Stomach (tissue), 9 donors: ENCODE results near the gene ANKFN1. TPM values are rescaled to one million over a fixed set of nuclear protein-coding genes. Genes with fewer than 3 reads are reported as not detected.

Source experiments
- DNase-seq, 2 donors: peaks; one replicate each; pipeline versions ENCODE4 v3.0.0 to v3.0.0-alpha.2; 2013 to 2019
- H3K27ac ChIP-seq, 5 donors: fragments of 200-600 bp in 4 of 5; sonication (generic) in 4 of 5; one replicate each; pipeline ENCODE4 v1.5.1; 2013 to 2019; ENCODE audit warnings: mild to moderate bottlenecking in 1 of 5, moderate library complexity in 1 of 5
- H3K27me3 ChIP-seq, 3 donors: fragments of 200-600 bp; sonication (generic); one replicate each; pipeline ENCODE4 v1.5.1; 2017 to 2019; ENCODE audit warnings: mixed run types in 1 of 3
- H3K36me3 ChIP-seq, 4 donors: fragments of 200-600 bp; sonication (generic); 1 replicate in 3 of 4; 2 replicates in 1 of 4; pipeline ENCODE4 v1.5.1; 2016 to 2019
- H3K4me1 ChIP-seq, 4 donors: fragments of 200-600 bp; sonication (generic); one replicate each; pipeline ENCODE4 v1.5.1; 2016 to 2019
- H3K4me3 ChIP-seq, 4 donors: fragments of 200-600 bp; sonication (generic) in 3 of 4; one replicate each; pipeline ENCODE4 v1.5.1; 2016 to 2019; ENCODE audit warnings: mild to moderate bottlenecking in 1 of 4
- H3K9me3 ChIP-seq, 4 donors: fragments of 200-600 bp; sonication (generic); one replicate each; pipeline ENCODE4 v1.5.1; 2016 to 2019
- CTCF ChIP-seq, 7 experiments: fragments of 450-650 bp in 4 of 7; fragments of 200-600 bp in 3 of 7; sonication (generic) in 3 of 7; IDR thresholded peaks; one replicate each; pipeline ENCODE4 v1.5.1; 2016 to 2019; ENCODE audit warnings: antibody characterized with exemption in 7 of 7, control low read depth in 2 of 7, mild to moderate bottlenecking in 1 of 7
- EP300 ChIP-seq: sonication (generic); formaldehyde crosslinking; IDR thresholded peaks from one replicate; pipeline ENCODE4 v1.6.1; 2017; ENCODE audit warnings: antibody characterized with exemption
- POLR2A ChIP-seq, 4 donors: fragments of 450-650 bp; IDR thresholded peaks; one replicate each; pipeline ENCODE4 v1.6.1; 2016; ENCODE audit warnings: antibody characterized with exemption in 4 of 4, control low read depth in 2 of 4, mild to moderate bottlenecking in 1 of 4, moderate library complexity in 1 of 4
- POLR2AphosphoS5 ChIP-seq, 3 donors: sonication (generic); formaldehyde crosslinking; IDR thresholded peaks; one replicate each; pipeline ENCODE4 v1.6.1; 2016; ENCODE audit warnings: antibody characterized with exemption in 3 of 3
- WGBS, 5 donors: extraction: QIAGEN DNeasy Blood & Tissue Kit in 3 of 5; methylation state at CpG; one replicate each; pipeline versions ENCODE4 v1.1.5 to v1.1.7; 2013 to 2018; 5-methylcytosine and 5-hydroxymethylcytosine counted together
- intact Hi-C: fragments of 100-400 bp; cut with DNase I; formaldehyde crosslinking; loops from one replicate; pipeline ENCODE4 v1.15.1; 2023; ENCODE audit warnings: low total_unique reads
- polyA plus RNA-seq, 3 donors: library from polyadenylated mRNA; stranded (reverse); fragments of 200-250 nt; gene quantifications; one replicate each; pipeline ENCODE4 v1.2.3, GENCODE V29; 2013
- total RNA-seq, 5 donors: library from RNA; depleted of rRNA; stranded (reverse); fragments of >200 nt; gene quantifications; one replicate each; pipeline versions ENCODE4 v1.1.0 to v1.2.3, GENCODE V29; 2014 to 2016
- donor health status: healthy with polysubstance abuse.
- donor health status: Bipolar disorder and iron deficiency.
- donor health status: healthy.

The ANKFN1 gene
- total and polyA plus RNA-seq, 8 donors = 0.10 to 2.9 (median 1.3) TPM; not detected in 4

DNA sequence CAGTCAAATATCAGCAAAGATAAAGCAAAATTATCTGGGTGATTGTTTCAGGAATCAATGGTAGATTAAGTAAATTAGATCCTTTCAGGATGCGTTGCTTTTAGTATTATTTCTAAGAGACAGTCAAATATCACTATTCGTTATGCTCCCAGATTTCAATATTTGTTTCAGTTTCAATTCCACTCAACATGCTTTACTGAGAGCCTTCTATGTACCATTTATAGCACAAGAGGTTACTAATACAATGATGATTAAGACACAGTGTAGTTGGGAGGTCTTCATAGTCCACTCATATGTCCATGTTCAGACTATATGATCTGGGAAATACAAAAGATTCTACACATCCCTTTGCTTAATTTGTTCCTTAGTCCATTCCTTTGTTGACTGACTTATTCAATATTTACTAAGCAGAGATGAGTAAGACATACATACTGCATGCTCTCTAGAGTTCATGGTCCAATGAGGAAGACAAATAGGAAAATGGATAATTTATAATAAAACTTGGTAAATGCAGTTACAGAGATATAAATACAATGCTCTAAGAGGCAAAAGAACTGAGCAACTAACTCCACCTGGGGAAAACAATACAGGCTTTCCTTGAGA, 352.0 kb downstream of the ANKFN1 start:
- Histone ChIP-seq H3K9me3 (no peaks in the 10 kb centered on the region), H3K27ac (no peak overlapping the region), H3K36me3 (no peaks in the 10 kb centered on the region), H3K4me3 (no peak overlapping the region), H3K4me1 (no peaks in the 10 kb centered on the region), H3K27me3 (no peaks in the 10 kb centered on the region)
- no peak for DNase-seq
- intact Hi-C loops = no loop called here
- TF ChIP-seq CTCF (IDR thresholded peaks at IDR 0.05) (no peak), EP300 (no peak), POLR2A (IDR thresholded peaks at IDR 0.05) (no peak), POLR2AphosphoS5 (IDR thresholded peaks at IDR 0.05) (no peak)
- 54 to 89% (median 67%) methylated on average over 2 of the region's 2 CpGs for WGBS, 5 donors

- Histone ChIP-seq H3K36me3 (no peaks in the 10 kb centered on the region), H3K4me1 (no peaks in the 10 kb centered on the region), H3K9me3 (no peaks in the 10 kb centered on the region), H3K4me3 (no peak overlapping the region), H3K27me3 (no peaks in the 10 kb centered on the region), H3K27ac (no peak overlapping the region)
- DNase-seq = no peak
- intact Hi-C loops = no loop called here
- TF ChIP-seq EP300 (no peak), CTCF (IDR thresholded peaks at IDR 0.05) (no peak), POLR2A (IDR thresholded peaks at IDR 0.05) (no peak), POLR2AphosphoS5 (IDR thresholded peaks at IDR 0.05) (no peak)
Measured at GRCh38 chr17:56506349-56506748, 353.1 kb downstream of the ANKFN1 start.

DNA sequence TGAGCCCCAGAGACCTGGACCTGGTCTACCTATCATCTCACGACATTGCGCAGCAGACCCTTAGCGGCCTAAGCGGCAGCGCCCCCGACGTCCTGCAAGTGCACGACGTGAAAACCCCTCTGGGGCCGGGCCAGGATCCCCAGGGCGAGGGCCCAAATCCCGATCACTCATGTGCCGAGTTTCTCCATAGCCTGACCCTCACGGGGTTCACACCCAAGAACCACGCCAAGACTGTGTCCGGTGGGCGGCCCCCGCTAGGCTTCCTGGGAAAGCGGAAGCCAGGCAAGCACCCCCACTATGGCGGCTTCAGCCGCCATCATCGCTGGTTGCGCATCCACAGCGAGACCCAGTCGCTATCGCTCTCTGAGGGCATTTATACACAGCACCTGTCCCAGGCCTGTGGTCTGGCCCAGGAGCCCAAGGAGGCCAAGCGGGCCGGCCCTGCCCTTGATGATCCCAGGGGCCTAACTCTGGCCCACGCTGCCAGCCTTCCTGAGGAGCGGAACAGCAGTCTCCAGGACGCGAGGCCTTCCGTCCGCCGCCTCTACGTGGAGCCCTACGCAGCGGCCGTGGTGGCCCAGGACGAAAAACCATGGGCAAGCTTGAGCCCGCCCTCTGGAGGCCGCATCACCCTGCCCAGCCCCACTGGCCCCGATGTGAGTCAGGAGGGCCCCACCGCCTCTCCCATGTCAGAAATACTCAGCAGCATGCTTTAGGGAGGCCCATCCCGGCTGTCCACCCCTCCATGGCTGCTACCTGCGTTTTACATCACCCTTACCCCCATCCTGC, 357.5 kb downstream of the ANKFN1 start:
- intact Hi-C loops = no loop called here
- DNase-seq = no peak
- WGBS, 5 donors = 95 to 96% (median 96%) methylated on average over 20 to 46 of the region's 46 CpGs
- no peaks in the 10 kb centered on the region for H3K36me3 ChIP-seq
- H3K4me1 ChIP-seq = no peaks in the 10 kb centered on the region
- no peak overlapping the region for H3K27ac ChIP-seq
- H3K27me3 ChIP-seq = no peaks in the 10 kb centered on the region
- no peak overlapping the region for H3K4me3 ChIP-seq
- TF ChIP-seq POLR2AphosphoS5 (IDR thresholded peaks at IDR 0.05) = no peak
- no peak for TF ChIP-seq EP300
- no peak for TF ChIP-seq POLR2A (IDR thresholded peaks at IDR 0.05)
- H3K9me3 ChIP-seq = no peaks in the 10 kb centered on the region

- WGBS, 5 donors = 80 to 86% (median 84%) methylated on average over 2 of the region's 2 CpGs
- TF ChIP-seq EP300 (no peak), POLR2AphosphoS5 (IDR thresholded peaks at IDR 0.05) (no peak), POLR2A (IDR thresholded peaks at IDR 0.05) (no peak), CTCF (IDR thresholded peaks at IDR 0.05) (no peak)
- Histone ChIP-seq H3K27me3 (peaks cover 0 to 5% (median 0%) of the 10 kb centered on the region in 3 donors), H3K9me3 (no peaks in the 10 kb centered on the region), H3K36me3 (no peaks in the 10 kb centered on the region), H3K4me3 (no peak overlapping the region), H3K4me1 (no peaks in the 10 kb centered on the region), H3K27ac (no peak overlapping the region)
- intact Hi-C loops = no loop called here
- DNase-seq = no peak
Measured at GRCh38 chr17:56514264-56514663, 361.0 kb downstream of the ANKFN1 start.

DNA sequence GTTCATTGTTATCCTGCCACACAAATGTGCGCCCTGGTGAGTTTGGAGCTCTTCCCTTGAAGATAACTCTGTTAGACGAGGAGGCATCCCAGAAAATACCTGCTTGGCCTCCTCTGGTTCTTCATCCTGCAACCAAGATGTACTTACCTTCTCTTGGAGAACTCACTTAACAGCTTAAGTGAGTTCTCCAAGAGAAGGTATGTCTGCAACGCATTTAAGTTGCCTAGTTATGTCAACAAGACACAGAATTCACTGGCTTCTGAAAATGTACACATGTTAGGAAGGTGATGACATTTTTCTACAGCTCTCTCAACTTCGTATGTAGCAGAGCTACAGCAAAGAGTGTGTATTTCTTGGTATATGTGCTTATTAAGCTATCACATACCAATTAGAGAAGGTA, 361.6 kb downstream of the ANKFN1 start:
- WGBS, 5 donors = 69 to 75% (median 70%) methylated on average over 4 of the region's 4 CpGs
- intact Hi-C loops = no loop called here

More for the DNA sequence above, 361.6 kb downstream of the ANKFN1 start:
- no peaks in the 10 kb centered on the region for H3K36me3 ChIP-seq
- no peak overlapping the region for H3K4me3 ChIP-seq
- H3K27me3 ChIP-seq = peaks cover 0 to 5% (median 0%) of the 10 kb centered on the region in 3 donors
- H3K27ac ChIP-seq = no peak overlapping the region
- no peak for DNase-seq
- no peaks in the 10 kb centered on the region for H3K9me3 ChIP-seq
- no peaks in the 10 kb centered on the region for H3K4me1 ChIP-seq
- TF ChIP-seq CTCF (IDR thresholded peaks at IDR 0.05) (no peak), POLR2AphosphoS5 (IDR thresholded peaks at IDR 0.05) (no peak), EP300 (no peak), POLR2A (IDR thresholded peaks at IDR 0.05) (no peak)
